G401 (cell line): ENCODE data around the gene IL10RB. TPM values are rescaled to one million over a fixed set of nuclear protein-coding genes. Genes with fewer than 3 reads are reported as not detected.
"Not testable (repeated sequence)": the region's sequence is repeated elsewhere in the genome, so short reads cannot be mapped to it uniquely, and the experiment has no call there.

Experiments used
- DNase-seq: peaks from one replicate; pipeline ENCODE4 v3.0.0-alpha.2; 2015; ENCODE audit warnings: low spot score
- in situ Hi-C: cut with HindIII; loops from 2 replicates; pipeline ENCODE4 v1.10.0; 2016; ENCODE audit warnings: low sequenced_read_pairs, mixed read lengths
- total RNA-seq: library from RNA; depleted of rRNA; stranded (reverse); fragments of >200 nt; shearing (Covaris generic); gene quantifications from 2 replicates; pipeline ENCODE4 v1.2.3, GENCODE V29; 2014; rRNA removed

IL10RB gene
- 16.6 and 16.7 TPM in 2 replicates for total RNA-seq

GRCh38 chr21:33266050-33266788, at the start of gene IL10RB:
Gene IL10RB (plus strand): TSS chr21:33266367. CDS start chr21:33266466, 99 bp downstream.
- in situ Hi-C loops, result no loop called here
- no peak for DNase-seq

GRCh38 chr21:33217138-33217520, 49.0 kb upstream of the IL10RB start:
- in situ Hi-C loops, result no loop called here
- no peak for DNase-seq

GRCh38 chr21:33219300-33219699, 46.9 kb upstream of the IL10RB start:
- no peak for DNase-seq
- in situ Hi-C loops, result no loop called here

GRCh38 chr21:33219954-33220353, 46.2 kb upstream of the IL10RB start:
- DNase-seq, result no peak
- in situ Hi-C loops, result no loop called here

GRCh38 chr21:33225376-33225775, 40.8 kb upstream of the IL10RB start:
- DNase-seq, in situ Hi-C loops: not testable (repeated sequence)

GRCh38 chr21:33228455-33228854, 37.7 kb upstream of the IL10RB start:
- in situ Hi-C loops, result no loop called here

GRCh38 chr21:33229099-33229783, 36.9 kb upstream of the IL10RB start:
- in situ Hi-C loops, result no loop called here
- no peak for DNase-seq

More at GRCh38 chr21:33228455-33228854, 37.7 kb upstream of the IL10RB start:
- no peak for DNase-seq

- peak; percentile 72 for DNase-seq
- in situ Hi-C loops, result no loop called here
Measured at GRCh38 chr21:33229784-33230544, 36.2 kb upstream of the IL10RB start, which contains the start of gene IFNAR2. Gene IFNAR2 (plus strand): TSS chr21:33229938. CDS start chr21:33241923, 11,985 bp downstream.

GRCh38 chr21:33230545-33231324, 35.4 kb upstream of the IL10RB start:
- DNase-seq, result peak; percentile 50
- in situ Hi-C loops, result no loop called here

- no peak for DNase-seq
- in situ Hi-C loops, result no loop called here
Measured at GRCh38 chr21:33231526-33231925, 34.6 kb upstream of the IL10RB start.

GRCh38 chr21:33232291-33233034, 33.7 kb upstream of the IL10RB start:
- DNase-seq, result no peak
- in situ Hi-C loops, result no loop called here

GRCh38 chr21:33234635-33235520, 31.3 kb upstream of the IL10RB start:
- in situ Hi-C loops, result no loop called here
- DNase-seq, result no peak

GRCh38 chr21:33236013-33236686, 30.0 kb upstream of the IL10RB start:
- no peak for DNase-seq
- in situ Hi-C loops, result no loop called here

- in situ Hi-C loops, result no loop called here
- no peak for DNase-seq
Measured at GRCh38 chr21:33236766-33237165, 29.4 kb upstream of the IL10RB start.

GRCh38 chr21:33237486-33237885, 28.7 kb upstream of the IL10RB start:
- DNase-seq, result no peak
- in situ Hi-C loops, result no loop called here

- in situ Hi-C loops, result no loop called here
- DNase-seq, result no peak
Measured at GRCh38 chr21:33238146-33238545, 28.0 kb upstream of the IL10RB start.
